NT2/D1 (cell line): ENCODE results near the gene LRG1.

Experiments used
- DNase-seq: peaks from one replicate; pipeline ENCODE4 v3.0.0-alpha.2; 2011; ENCODE audit warnings: low read depth, low spot score
- H3K27me3 ChIP-seq: 2 replicates; pipeline ENCODE4 v1.6.0; 2011; ENCODE audit warnings: mild to moderate bottlenecking; ENCODE audit not compliant: insufficient read length, insufficient read depth
- H3K36me3 ChIP-seq: 2 replicates; pipeline ENCODE4 v1.6.1; 2011; ENCODE audit warnings: mild to moderate bottlenecking, low read length, mixed read lengths; ENCODE audit not compliant: insufficient read depth, insufficient read length
- H3K4me1 ChIP-seq: 2 replicates; pipeline ENCODE4 v1.5.1; 2011; ENCODE audit not compliant: insufficient read depth, insufficient read length
- H3K4me3 ChIP-seq: 2 replicates; pipeline ENCODE4 v1.5.1; 2011; ENCODE audit warnings: low read depth; ENCODE audit not compliant: insufficient read length
- H3K9ac ChIP-seq: 2 replicates; pipeline ENCODE4 v1.6.0; 2011; ENCODE audit warnings: low read depth; ENCODE audit not compliant: insufficient read length
- H3K9me3 ChIP-seq: 2 replicates; pipeline ENCODE4 v1.5.1; 2011; ENCODE audit warnings: mild to moderate bottlenecking, low read length; ENCODE audit not compliant: insufficient read depth
- SUZ12 ChIP-seq: IDR thresholded peaks from 2 replicates; pipeline ENCODE4 v1.6.1; 2011; ENCODE audit not compliant: insufficient read length, insufficient read depth; ENCODE audit errors: extremely low read depth
- YY1 ChIP-seq: IDR thresholded peaks from 2 replicates; pipeline ENCODE4 v1.6.1; 2011; ENCODE audit not compliant: insufficient read length, insufficient read depth
- ZNF274 ChIP-seq: IDR thresholded peaks from 2 replicates; pipeline ENCODE4 v1.6.1; 2011; ENCODE audit warnings: mild to moderate bottlenecking, low read depth, low read length

The LRG1 gene

DNA sequence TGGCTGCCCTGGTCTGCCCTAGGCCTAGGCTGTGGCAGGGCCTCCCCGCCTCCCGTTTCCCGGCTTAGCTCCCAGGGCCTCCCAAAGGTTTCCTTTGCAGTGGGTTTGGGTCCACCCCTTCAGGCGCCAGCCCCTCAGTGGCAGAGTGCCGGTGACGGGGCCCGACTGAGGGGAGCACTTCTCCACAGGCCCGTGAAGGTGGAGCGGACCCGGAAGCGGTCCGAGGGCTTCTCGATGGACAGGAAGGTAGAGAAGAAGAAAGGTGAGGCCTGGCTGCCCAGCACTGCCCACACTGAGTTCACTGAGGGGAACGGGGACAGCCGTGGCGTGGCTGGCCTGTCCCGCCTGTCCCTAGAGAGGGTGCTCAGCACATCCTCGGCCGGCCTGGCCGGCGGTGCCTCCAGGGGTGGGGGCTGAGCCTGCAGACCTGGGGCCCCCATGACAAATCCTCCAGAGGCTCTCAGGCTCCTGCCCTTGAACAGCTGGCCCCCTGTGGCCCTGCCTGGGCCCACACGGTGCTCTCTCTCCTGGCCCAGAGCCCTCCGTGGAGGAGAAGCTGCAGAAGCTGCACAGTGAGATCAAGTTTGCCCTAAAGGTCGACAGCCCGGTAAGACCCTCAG, 42.0 kb downstream of the LRG1 start:
- Histone ChIP-seq H3K9me3 (no peaks in the 10 kb centered on the region), H3K4me1 (peaks cover 11% of the 10 kb centered on the region), H3K4me3 (no peak overlapping the region), H3K9ac (no peak overlapping the region), H3K27me3 (no peaks in the 10 kb centered on the region), H3K36me3 (peaks cover 88% of the 10 kb centered on the region)
- no peak for TF ChIP-seq SUZ12
- no peak for TF ChIP-seq YY1
- no peak for TF ChIP-seq ZNF274
- DNase-seq, result no peak

GRCh38 chr19:4496304-4496703, 43.5 kb downstream of the LRG1 start:
- TF ChIP-seq ZNF274 (no peak), SUZ12 (no peak), YY1 (no peak)
- Histone ChIP-seq H3K4me3 (no peak overlapping the region), H3K36me3 (peaks cover 88% of the 10 kb centered on the region), H3K9me3 (no peaks in the 10 kb centered on the region), H3K9ac (no peak overlapping the region), H3K4me1 (peaks cover 9% of the 10 kb centered on the region), H3K27me3 (no peaks in the 10 kb centered on the region)
- no peak for DNase-seq

DNA sequence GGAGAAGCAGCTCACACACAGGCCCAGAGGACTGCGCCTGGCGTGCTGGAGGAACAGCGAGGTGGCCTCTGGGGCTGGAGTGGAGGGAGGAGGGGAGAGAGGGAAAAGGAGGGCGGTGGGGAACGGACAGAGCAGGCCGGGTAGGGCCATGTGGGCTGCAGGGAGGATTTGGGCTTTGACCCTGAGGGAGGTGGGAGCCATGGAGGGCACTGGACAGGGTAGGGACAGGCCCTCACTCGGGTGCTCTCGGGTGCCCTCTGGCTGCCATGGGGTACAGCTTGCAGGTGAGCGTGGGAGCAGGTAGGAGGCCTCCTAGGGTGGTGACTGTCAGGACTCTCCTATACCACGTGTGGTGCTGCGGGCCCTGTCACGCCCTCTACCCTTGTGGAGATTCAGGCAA, 44.4 kb downstream of the LRG1 start:
- H3K9me3 ChIP-seq, result no peaks in the 10 kb centered on the region
- H3K4me1 ChIP-seq, result peaks cover 9% of the 10 kb centered on the region
- no peak overlapping the region for H3K4me3 ChIP-seq
- no peaks in the 10 kb centered on the region for H3K27me3 ChIP-seq
- DNase-seq, result no peak
- H3K9ac ChIP-seq, result no peak overlapping the region
- TF ChIP-seq SUZ12, result no peak
- no peak for TF ChIP-seq YY1
- no peak for TF ChIP-seq ZNF274
- peaks cover 87% of the 10 kb centered on the region for H3K36me3 ChIP-seq

- Histone ChIP-seq H3K36me3 (peaks cover 88% of the 10 kb centered on the region), H3K4me3 (no peak overlapping the region), H3K27me3 (no peaks in the 10 kb centered on the region), H3K4me1 (peaks cover 9% of the 10 kb centered on the region), H3K9ac (no peak overlapping the region), H3K9me3 (no peaks in the 10 kb centered on the region)
- no peak for DNase-seq
- no peak for TF ChIP-seq SUZ12
- no peak for TF ChIP-seq ZNF274
- TF ChIP-seq YY1, result no peak
Measured at GRCh38 chr19:4494691-4495064, 45.2 kb downstream of the LRG1 start.

DNA sequence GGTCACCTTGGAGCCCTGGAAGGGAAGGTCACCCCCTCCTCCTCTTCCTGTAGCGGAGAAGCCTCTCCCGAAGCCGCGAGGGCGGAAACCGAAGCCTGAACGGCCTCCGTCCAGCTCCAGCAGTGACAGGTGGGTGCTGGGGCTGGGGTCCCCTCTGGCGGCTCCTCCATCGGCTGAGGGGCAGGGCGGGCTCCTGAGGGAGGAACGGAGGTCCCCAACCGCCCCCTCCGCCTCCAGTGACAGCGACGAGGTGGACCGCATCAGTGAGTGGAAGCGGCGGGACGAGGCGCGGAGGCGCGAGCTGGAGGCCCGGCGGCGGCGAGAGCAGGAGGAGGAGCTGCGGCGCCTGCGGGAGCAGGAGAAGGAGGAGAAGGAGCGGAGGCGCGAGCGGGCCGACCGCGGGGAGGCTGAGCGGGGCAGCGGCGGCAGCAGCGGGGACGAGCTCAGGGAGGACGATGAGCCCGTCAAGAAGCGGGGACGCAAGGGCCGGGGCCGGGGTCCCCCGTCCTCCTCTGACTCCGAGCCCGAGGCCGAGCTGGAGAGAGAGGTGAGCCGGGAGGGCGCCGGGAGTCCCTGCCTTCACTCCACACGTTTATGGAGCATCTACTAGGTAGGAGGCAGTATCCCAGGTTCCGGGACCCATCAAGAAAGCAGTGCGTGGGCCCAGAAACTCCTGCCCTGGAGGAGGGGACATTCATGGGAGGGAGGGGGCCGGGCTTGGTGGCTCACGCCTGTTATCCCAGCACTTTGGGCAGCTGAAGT, 45.7 kb downstream of the LRG1 start:
- peaks cover 90% of the 10 kb centered on the region for H3K36me3 ChIP-seq
- no peak overlapping the region for H3K9ac ChIP-seq
- H3K4me3 ChIP-seq, result no peak overlapping the region
- peaks cover 9% of the 10 kb centered on the region for H3K4me1 ChIP-seq
- no peaks in the 10 kb centered on the region for H3K9me3 ChIP-seq
- no peak for DNase-seq
- no peaks in the 10 kb centered on the region for H3K27me3 ChIP-seq
- TF ChIP-seq SUZ12 (no peak), ZNF274 (no peak), YY1 (no peak)

DNA sequence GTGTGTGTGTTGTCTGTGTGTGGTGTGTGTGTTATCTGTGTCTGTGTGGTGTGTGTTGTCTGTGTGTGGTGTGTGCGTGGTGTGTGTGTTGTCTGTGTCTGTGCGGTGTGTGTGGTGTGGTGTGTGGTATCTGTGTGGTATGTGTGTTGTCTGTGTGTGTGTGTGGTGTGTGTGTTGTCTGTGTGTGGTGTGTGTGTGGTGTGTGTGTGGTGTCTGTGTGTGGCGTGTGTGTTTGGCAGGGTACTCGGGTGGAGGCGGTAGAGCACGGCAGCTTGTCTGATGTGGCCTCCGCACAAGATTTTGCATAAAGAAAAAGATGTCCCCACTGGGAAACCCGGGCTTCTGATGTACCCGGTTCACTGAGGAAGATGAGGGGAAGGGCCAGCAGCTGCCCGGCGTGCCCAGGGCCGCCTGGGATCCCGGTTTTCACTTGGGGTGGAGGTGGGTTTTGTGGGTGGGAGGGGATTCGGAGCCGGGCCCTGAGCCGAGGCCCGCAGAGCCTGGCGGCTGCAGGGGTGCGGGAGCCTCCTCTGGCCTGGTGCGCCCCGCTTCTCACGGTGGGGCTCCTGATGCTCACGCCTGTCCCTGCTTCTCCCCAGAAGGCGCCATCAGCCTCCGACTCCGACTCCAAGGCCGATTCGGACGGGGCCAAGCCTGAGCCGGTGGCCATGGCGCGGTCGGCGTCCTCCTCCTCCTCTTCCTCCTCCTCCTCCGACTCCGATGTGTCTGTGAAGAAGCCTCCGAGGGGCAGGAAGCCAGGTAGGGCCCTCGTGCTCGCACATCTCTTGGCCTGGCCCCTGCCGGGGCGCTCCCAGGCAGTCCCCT, 46.5 kb downstream of the LRG1 start:
- Histone ChIP-seq H3K27me3 (no peaks in the 10 kb centered on the region), H3K9ac (no peak overlapping the region), H3K4me3 (no peak overlapping the region), H3K4me1 (peaks cover 9% of the 10 kb centered on the region), H3K9me3 (no peaks in the 10 kb centered on the region), H3K36me3 (peaks cover 90% of the 10 kb centered on the region)
- TF ChIP-seq SUZ12, result no peak
- TF ChIP-seq ZNF274, result no peak
- no peak for TF ChIP-seq YY1
- DNase-seq, result no peak
